ENCODE measurements around the gene PDGFB. TPM values are rescaled to one million over a fixed set of nuclear protein-coding genes. Genes with fewer than 3 reads are reported as not detected.

Gene PDGFB
- total and polyA plus RNA-seq, 2 of the 4 experiments (the other 2 are of a cell fraction), result 0.07 TPM; not detected in 1

- no peaks in the 10 kb centered on the region for H4K20me1 ChIP-seq (ENCODE audit: insufficient read depth, low read length)
- H4K8ac ChIP-seq (ENCODE audit: low read depth in 2 of 2, low read length in 2 of 2), result no peak overlapping the region
- H3K56ac ChIP-seq (ENCODE audit: extremely low read depth, insufficient read depth, low read length), result no peak overlapping the region
- no peaks in the 10 kb centered on the region for H3K79me1 ChIP-seq (ENCODE audit: low read depth in 1 of 2, low read length in 2 of 2)
- H3K9me3 ChIP-seq (ENCODE audit: control insufficient read depth, insufficient read depth, low read length), result no peaks in the 10 kb centered on the region
- ATAC-seq (ENCODE audit: low read depth) (no peak), DNase-seq (no peak)
- H3K4me3 ChIP-seq (ENCODE audit: insufficient read depth, low read depth, low read length), result no peak overlapping the region
- no peak overlapping the region for H3K27ac ChIP-seq (ENCODE audit: insufficient read depth, low read length)
- intact Hi-C loops (cut with micrococcal nuclease), result no loop called here
- no peak overlapping the region for H2BK20ac ChIP-seq (ENCODE audit: low read depth, low read length)
- dilution Hi-C loops (cut with HindIII; ENCODE audit: low sequenced_read_pairs, unreplicated experiment), result no loop called here
- no peak overlapping the region for H2AK9ac ChIP-seq (replicated peaks; ENCODE audit: low read depth, low read length, poor library complexity)
- H2BK120ac ChIP-seq (ENCODE audit: low read depth, low read length), result no peak overlapping the region
- no peak overlapping the region for H4K5ac ChIP-seq (ENCODE audit: low read depth, low read length)
- in situ Hi-C loops (cut with MboI; ENCODE audit: low sequenced_read_pairs), result no loop called here
- 0 out of 2 replicates have a peak overlapping the region, but pooled peaks have one; percentile 75 for H2AK5ac ChIP-seq (ENCODE audit: low read depth, low read length)
- H4K91ac ChIP-seq (ENCODE audit: insufficient read depth, low read depth, low read length), result no peak overlapping the region
- TF ChIP-seq RCOR1 (IDR thresholded peaks at IDR 0.05; ENCODE audit: insufficient replicate concordance, low read length) (no peak), MXI1 (IDR thresholded peaks at IDR 0.05; ENCODE audit: borderline replicate concordance, low read depth, low read length) (no peak), POLR2A (IDR thresholded peaks at IDR 0.05; ENCODE audit: low read depth, low read length) (no peak), RAD21 (IDR thresholded peaks at IDR 0.05; ENCODE audit: low read length) (no peak)
- peaks cover 14% of the 10 kb centered on the region for H3K4me1 ChIP-seq (ENCODE audit: control insufficient read depth, insufficient read depth, low read length)
- no peaks in the 10 kb centered on the region for H3K36me3 ChIP-seq (ENCODE audit: control insufficient read depth, insufficient read depth, low read length)
- ChIA-PET POLR2A (ENCODE audit: unreplicated experiment) (no interaction called here), CTCF (no interaction called here)
- no peak overlapping the region for H2AFZ ChIP-seq (replicated peaks; ENCODE audit: low read length, poor library complexity)
- H3K9me1 ChIP-seq (ENCODE audit: insufficient read depth, low read length), result peaks cover 15% of the 10 kb centered on the region
- no TSS peak for BruUV-seq (replicated peaks)
- no peak overlapping the region; the same call in 2 of the 3 replicates for H2BK15ac ChIP-seq (ENCODE audit: low read depth, low read length)
- peak overlapping the region; percentile 54; the same call in 1 of the 2 replicates for H3K4ac ChIP-seq (ENCODE audit: low read depth, low read length)
- no peak overlapping the region for H3K23ac ChIP-seq (ENCODE audit: low read depth, low read length)
- no peak overlapping the region for H2BK5ac ChIP-seq (ENCODE audit: low read depth, low read length, poor library complexity, severe bottlenecking)
- H3K18ac ChIP-seq (ENCODE audit: low read depth, low read length), result no peak overlapping the region
- no peak overlapping the region for H3K4me2 ChIP-seq (ENCODE audit: low read depth, low read length)
- no peaks in the 10 kb centered on the region; the same call in 1 of the 2 replicates for H3K27me3 ChIP-seq (ENCODE audit: control insufficient read depth, insufficient read depth, low read length)
- H3K14ac ChIP-seq (replicated peaks; ENCODE audit: low read depth, low read length), result no peak overlapping the region
- WGBS, 2 experiments (ENCODE audit: extremely low coverage in 2 of 2, insufficient read length in 1 of 2), result 90% methylated on average over 2 of the region's 7 CpGs; no CpG with 5 or more reads in 1 of the 2 experiments
- H3K9ac ChIP-seq (ENCODE audit: low read depth, low read length), result no peak overlapping the region
These were observed 38.3 kb downstream of the PDGFB start for GRCh38 chr22:39206491-39206890.

Data from IMR-90 (cell line).